ENCODE results near the gene DOK5.

- TF ChIP-seq, protein P1, sequence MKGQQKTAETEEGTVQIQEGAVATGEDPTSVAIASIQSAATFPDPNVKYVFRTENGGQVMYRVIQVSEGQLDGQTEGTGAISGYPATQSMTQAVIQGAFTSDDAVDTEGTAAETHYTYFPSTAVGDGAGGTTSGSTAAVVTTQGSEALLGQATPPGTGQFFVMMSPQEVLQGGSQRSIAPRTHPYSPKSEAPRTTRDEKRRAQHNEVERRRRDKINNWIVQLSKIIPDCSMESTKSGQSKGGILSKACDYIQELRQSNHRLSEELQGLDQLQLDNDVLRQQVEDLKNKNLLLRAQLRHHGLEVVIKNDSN (IDR thresholded peaks at IDR 0.05): no peak
- TF ChIP-seq TAF1 (IDR thresholded peaks at IDR 0.05; ENCODE audit: low read depth) (no peak), YY1 (IDR thresholded peaks at IDR 0.05; ENCODE audit: low read depth) (no peak), REST (IDR thresholded peaks at IDR 0.05; ENCODE audit: low read depth) (no peak), EP300 (IDR thresholded peaks at IDR 0.05; ENCODE audit: borderline replicate concordance) (no peak), CEBPB (IDR thresholded peaks at IDR 0.05) (no peak), TCF12 (IDR thresholded peaks at IDR 0.05; ENCODE audit: low read depth) (no peak), RAD21 (IDR thresholded peaks at IDR 0.05; ENCODE audit: low read depth) (no peak), CREB1 (IDR thresholded peaks at IDR 0.05; ENCODE audit: low read depth) (no peak), TEAD4 (IDR thresholded peaks at IDR 0.05) (no peak)
Measured at GRCh38 chr20:54654450-54654849, 179.1 kb downstream of the DOK5 start.
